ENCODE data around the gene SPAG16.

- no peak for TF ChIP-seq CTCF (IDR thresholded peaks at IDR 0.05)
- TF ChIP-seq POLR2A (IDR thresholded peaks at IDR 0.05): no peak
- no peak for TF ChIP-seq POLR2AphosphoS5 (IDR thresholded peaks at IDR 0.05)
Measured at GRCh38 chr2:213411582-213412289, 127.5 kb downstream of the SPAG16 start.

Data from prostate gland (tissue), 2 donors.